ENCODE data around the gene PHTF1.

Gene PHTF1

GRCh38 chr1:113694910-113695309 is 64.4 kb downstream of the PHTF1 start:
- no peak for DNase-seq (ENCODE audit: low spot score)
- no peak for TF ChIP-seq CTCF (conservative IDR thresholded peaks at IDR 0.05; ENCODE audit: low read depth)
- H3K27ac ChIP-seq, result no peak overlapping the region
- ChIA-PET CTCF (interaction anchor here (1.0 kb wide), 1 partner anchor 9 kb away, joined by 3 read pairs; no protein-coding TSS in a partner anchor), POLR2A (ENCODE audit: low non-redundant PET) (no interaction called here)

- ChIA-PET CTCF (no interaction called here), POLR2A (ENCODE audit: low non-redundant PET) (interaction anchor here (0.6 kb wide), 1 partner anchor 65 kb away, joined by 7 read pairs; no protein-coding TSS in a partner anchor)
- no peak for DNase-seq (ENCODE audit: low spot score)
- no peak for TF ChIP-seq CTCF (conservative IDR thresholded peaks at IDR 0.05; ENCODE audit: low read depth)
- no peak overlapping the region for H3K27ac ChIP-seq
Measured at GRCh38 chr1:113692824-113693431, 66.4 kb downstream of the PHTF1 start.

- DNase-seq (ENCODE audit: low spot score), result no peak
- POLR2A ChIA-PET (ENCODE audit: low non-redundant PET), result interaction anchor here (0.6 kb wide), 1 partner anchor 65 kb away, joined by 7 read pairs; no protein-coding TSS in a partner anchor
- no peak for TF ChIP-seq CTCF (conservative IDR thresholded peaks at IDR 0.05; ENCODE audit: low read depth)
- H3K27ac ChIP-seq, result no peak overlapping the region
- CTCF ChIA-PET, result no interaction called here
Measured at GRCh38 chr1:113692342-113692741, 66.9 kb downstream of the PHTF1 start.

- H3K27ac ChIP-seq, result no peak overlapping the region
- ChIA-PET CTCF (interaction anchor here (0.7 kb wide), 1 partner anchor 21 kb away, joined by 4 read pairs; no protein-coding TSS in a partner anchor), POLR2A (ENCODE audit: low non-redundant PET) (no interaction called here)
- TF ChIP-seq CTCF (conservative IDR thresholded peaks at IDR 0.05; ENCODE audit: low read depth), result no peak
- DNase-seq (ENCODE audit: low spot score), result no peak
Measured at GRCh38 chr1:113691184-113691583, 68.1 kb downstream of the PHTF1 start.

GRCh38 chr1:113686891-113687618 is 72.2 kb downstream of the PHTF1 start:
- no peak for TF ChIP-seq CTCF (conservative IDR thresholded peaks at IDR 0.05; ENCODE audit: low read depth)
- ChIA-PET POLR2A (ENCODE audit: low non-redundant PET) (no interaction called here), CTCF (interaction anchor here (0.6 to 0.8 kb wide), 2 partner anchors 11 to 81 kb away, joined by 3 to 4 read pairs; no protein-coding TSS in a partner anchor)
- DNase-seq (ENCODE audit: low spot score), result no peak
- H3K27ac ChIP-seq, result no peak overlapping the region

GRCh38 chr1:113684153-113684541 is 75.1 kb downstream of the PHTF1 start:
- ChIA-PET POLR2A (ENCODE audit: low non-redundant PET) (no interaction called here), CTCF (no interaction called here)
- TF ChIP-seq CTCF (conservative IDR thresholded peaks at IDR 0.05; ENCODE audit: low read depth), result no peak
- no peak overlapping the region for H3K27ac ChIP-seq
- DNase-seq (ENCODE audit: low spot score), result no peak

Measured in RWPE1 (cell line).